ENCODE results near the gene GPC2.
A peak's percentile ranks its signal among the peaks of the same experiment; 100 is the strongest.
"Not testable (repeated sequence)": the region's sequence is repeated elsewhere in the genome, so short reads cannot be mapped to it uniquely, and the experiment has no call there.

The GPC2 gene

DNA sequence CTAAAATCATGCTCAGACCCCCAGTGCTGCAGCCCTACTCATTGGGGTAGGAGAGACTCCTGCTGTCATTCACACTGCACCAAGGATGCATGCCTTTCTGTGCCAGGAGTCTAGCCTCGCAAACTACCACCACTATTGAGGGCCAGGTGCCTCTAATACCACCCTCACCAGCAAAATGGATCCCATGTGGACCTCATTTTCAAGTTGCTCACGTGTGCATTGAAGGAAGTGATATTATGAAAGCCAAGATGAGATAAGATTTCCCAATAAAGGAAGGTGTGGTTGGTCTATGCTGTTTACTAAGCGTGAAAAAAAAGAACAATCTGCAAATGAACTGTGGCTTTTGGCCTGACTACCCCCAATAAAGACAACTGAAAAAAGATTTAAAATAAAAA is 35.6 kb downstream of the GPC2 start:
- Histone ChIP-seq H3K9me3 (ENCODE audit: control insufficient read depth, low read depth, low read length) (no peaks in the 10 kb centered on the region), H3K9ac (ENCODE audit: low read length) (no peak overlapping the region), H3K4me3 (ENCODE audit: low read length) (no peak overlapping the region), H3K36me3 (ENCODE audit: control insufficient read depth, low read depth, low read length) (no peaks in the 10 kb centered on the region), H3K27me3 (ENCODE audit: control insufficient read depth, insufficient read depth, low read length) (no peaks in the 10 kb centered on the region), H3K27ac (ENCODE audit: low read length) (no peak overlapping the region), H3K4me1 (ENCODE audit: control insufficient read depth, low read depth, low read length) (no peaks in the 10 kb centered on the region)

DNA sequence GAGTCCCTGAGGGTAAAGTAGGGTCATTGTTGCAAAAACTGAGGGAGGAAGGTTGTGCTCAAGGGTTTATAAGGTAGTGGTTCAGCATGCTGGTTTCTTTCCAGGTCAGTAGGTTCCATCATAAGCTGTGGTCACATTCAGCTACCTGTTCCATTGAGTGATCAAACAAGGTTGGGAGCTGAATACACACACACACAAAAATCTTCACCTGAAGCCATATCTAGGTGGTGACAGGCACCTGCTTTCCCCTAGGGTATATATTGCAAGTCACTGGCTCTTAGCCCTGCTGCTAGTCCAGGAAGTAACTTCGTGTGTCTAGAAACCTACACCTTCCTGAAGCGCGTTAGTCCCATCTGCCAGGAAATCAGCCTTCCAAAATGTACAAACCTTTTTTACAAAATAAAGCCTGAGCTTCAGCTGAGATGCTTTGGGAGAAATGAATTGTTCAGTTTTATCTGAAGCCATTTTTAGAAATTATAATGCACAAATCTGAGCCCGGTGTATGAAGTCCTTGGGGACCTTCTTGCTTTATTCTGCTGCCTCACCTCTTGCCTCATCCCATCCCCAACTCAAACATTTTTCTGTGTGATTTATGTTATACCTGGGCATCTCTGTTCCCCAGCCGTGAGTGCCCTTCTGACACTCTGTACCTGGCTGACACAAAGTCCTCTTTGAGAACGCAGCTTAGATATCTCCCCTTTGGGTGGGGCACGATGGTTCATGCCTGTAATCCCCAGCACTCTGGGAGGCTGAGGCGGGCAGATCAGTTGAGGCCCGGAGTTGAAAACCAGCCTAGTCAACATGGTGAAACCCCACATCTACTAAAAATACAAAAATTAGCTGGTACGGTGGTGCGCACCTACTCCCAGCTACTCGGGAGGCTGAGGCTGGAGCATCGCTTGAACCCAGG is 39.1 kb downstream of the GPC2 start:
- Histone ChIP-seq H3K4me3 (ENCODE audit: low read length) (no peak overlapping the region), H3K4me1 (ENCODE audit: control insufficient read depth, low read depth, low read length) (no peaks in the 10 kb centered on the region), H3K27me3 (ENCODE audit: control insufficient read depth, insufficient read depth, low read length) (no peaks in the 10 kb centered on the region), H3K9me3 (ENCODE audit: control insufficient read depth, low read depth, low read length) (no peaks in the 10 kb centered on the region), H3K27ac (ENCODE audit: low read length) (no peak overlapping the region), H3K9ac (ENCODE audit: low read length) (no peak overlapping the region), H3K36me3 (ENCODE audit: control insufficient read depth, low read depth, low read length) (no peaks in the 10 kb centered on the region)

DNA sequence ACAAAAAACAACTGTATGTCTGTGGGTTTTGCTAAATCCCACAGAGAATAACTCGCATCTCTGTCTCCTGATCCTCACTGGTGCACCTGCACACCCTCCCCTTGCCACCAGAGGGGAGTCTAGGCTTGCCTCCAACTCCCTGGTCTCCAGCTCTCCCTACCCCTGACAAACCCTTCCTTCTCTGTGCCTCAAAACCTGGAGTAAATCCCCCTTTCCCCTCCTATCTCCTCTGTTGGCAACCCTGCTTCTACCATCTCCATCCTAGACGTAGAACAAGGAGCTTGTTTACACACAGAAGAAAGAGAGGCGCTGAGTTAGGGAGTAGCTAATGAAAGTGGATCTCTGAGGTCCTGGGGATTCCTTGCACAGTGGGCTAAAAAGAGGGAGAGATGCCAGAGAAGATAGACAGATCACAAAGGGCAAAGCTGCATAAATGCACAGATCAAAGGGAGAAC is 44.5 kb downstream of the GPC2 start:
- no peak overlapping the region for H3K4me3 ChIP-seq (ENCODE audit: low read length)
- no peaks in the 10 kb centered on the region for H3K9me3 ChIP-seq (ENCODE audit: control insufficient read depth, low read depth, low read length)
- H3K36me3 ChIP-seq (ENCODE audit: control insufficient read depth, low read depth, low read length), result no peaks in the 10 kb centered on the region
- H3K27me3 ChIP-seq (ENCODE audit: control insufficient read depth, insufficient read depth, low read length), result peaks cover 21% of the 10 kb centered on the region
- H3K27ac ChIP-seq (ENCODE audit: low read length), result no peak overlapping the region
- H3K9ac ChIP-seq (ENCODE audit: low read length), result no peak overlapping the region
- H3K4me1 ChIP-seq (ENCODE audit: control insufficient read depth, low read depth, low read length), result peaks cover 4% of the 10 kb centered on the region

DNA sequence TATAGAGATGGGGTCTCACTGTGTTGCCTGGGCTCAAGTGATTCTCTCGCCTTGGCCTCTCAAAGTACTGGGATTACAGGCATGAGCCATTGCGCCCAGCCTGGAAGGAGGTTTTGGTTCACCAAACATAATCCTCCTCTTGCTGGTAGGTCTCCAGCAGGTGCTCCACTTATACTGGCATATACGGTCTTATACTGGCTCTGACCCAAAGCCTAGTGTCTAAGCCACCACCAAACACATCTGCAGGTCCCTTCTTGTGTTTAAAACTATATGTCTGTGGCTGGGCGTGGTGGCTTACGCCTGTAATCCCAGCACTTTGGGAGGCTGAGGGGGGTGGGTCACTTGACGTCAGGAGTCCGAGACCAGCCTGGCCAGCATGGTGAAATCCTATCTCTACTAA is 45.1 kb downstream of the GPC2 start:
- Histone ChIP-seq H3K9me3 (ENCODE audit: control insufficient read depth, low read depth, low read length) (no peaks in the 10 kb centered on the region), H3K9ac (ENCODE audit: low read length) (no peak overlapping the region), H3K27me3 (ENCODE audit: control insufficient read depth, insufficient read depth, low read length) (peaks cover 22% of the 10 kb centered on the region), H3K36me3 (ENCODE audit: control insufficient read depth, low read depth, low read length) (no peaks in the 10 kb centered on the region), H3K27ac (ENCODE audit: low read length) (no peak overlapping the region), H3K4me1 (ENCODE audit: control insufficient read depth, low read depth, low read length) (peaks cover 4% of the 10 kb centered on the region), H3K4me3 (ENCODE audit: low read length) (no peak overlapping the region)

DNA sequence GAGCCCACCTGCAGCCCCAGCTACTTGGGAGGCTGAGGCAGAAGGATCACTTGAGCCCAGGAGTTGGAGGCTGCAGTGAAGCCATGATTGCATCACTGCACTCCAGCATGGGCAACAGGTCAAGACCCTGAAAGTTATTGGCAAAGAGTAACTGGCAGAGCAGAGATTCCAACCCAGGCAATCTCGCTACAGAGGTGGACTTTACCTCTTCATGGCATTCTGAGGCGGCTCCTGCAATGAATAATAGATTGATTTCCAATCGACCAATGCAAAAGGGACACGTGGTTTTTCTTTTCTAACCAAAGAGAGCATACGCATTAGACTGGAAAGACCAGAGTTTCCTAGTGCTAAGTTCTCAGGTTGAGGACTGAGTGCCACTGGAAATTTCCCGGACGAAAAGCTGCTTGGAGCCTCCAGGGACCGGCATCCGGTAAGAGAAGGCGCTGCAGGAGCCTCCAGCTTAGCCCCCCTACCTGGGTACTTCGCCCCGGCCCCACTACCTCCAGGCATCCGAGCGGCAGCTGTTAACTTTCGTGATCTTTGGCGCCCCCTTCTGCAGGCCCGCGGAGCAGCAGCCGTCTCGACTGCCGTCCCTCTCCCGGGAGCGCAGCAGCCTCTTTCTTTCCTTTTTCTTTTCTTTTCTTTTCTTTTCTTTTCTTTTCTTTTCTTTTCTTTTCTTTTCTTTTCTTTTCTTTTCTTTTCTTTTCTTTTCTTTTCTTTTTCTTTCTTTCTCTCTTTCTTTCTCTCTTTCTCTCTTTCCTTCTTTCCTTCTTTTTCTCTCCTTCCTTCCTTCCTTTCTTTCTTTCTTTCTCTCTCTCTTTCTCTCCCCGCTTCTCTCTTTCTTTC is 46.4 kb downstream of the GPC2 start:
- no peaks in the 10 kb centered on the region for H3K9me3 ChIP-seq (ENCODE audit: control insufficient read depth, low read depth, low read length)
- H3K27ac ChIP-seq (ENCODE audit: low read length), result no peak overlapping the region
- no peak overlapping the region for H3K9ac ChIP-seq (ENCODE audit: low read length)
- peaks cover 4% of the 10 kb centered on the region for H3K4me1 ChIP-seq (ENCODE audit: control insufficient read depth, low read depth, low read length)
- no peaks in the 10 kb centered on the region for H3K36me3 ChIP-seq (ENCODE audit: control insufficient read depth, low read depth, low read length)
- H3K27me3 ChIP-seq (ENCODE audit: control insufficient read depth, insufficient read depth, low read length), result peaks cover 22% of the 10 kb centered on the region
- H3K4me3 ChIP-seq (ENCODE audit: low read length), result peak overlapping the region; percentile 56

DNA sequence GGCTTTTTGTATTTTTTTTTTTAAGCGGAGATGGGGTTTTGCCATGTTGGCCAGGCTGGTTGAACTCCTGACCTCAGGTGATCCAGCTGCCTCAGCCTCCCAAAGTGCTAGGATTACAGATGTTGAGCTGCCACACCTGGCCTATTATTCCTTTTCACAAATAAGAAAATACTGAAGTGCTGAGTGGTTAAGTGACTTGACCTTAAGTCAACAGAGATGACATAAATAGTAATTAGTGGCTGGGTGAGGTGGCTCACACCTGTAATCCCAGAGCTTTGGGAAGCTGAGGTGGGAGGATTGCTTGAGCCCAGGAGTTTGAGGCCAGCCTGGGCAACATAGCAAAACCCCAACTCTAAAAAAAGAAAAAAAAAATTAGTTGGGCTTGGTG is 47.0 kb downstream of the GPC2 start:
- not testable (repeated sequence) for H3K9ac ChIP-seq (ENCODE audit: low read length); H3K4me3 ChIP-seq (ENCODE audit: low read length); H3K4me1 ChIP-seq (ENCODE audit: control insufficient read depth, low read depth, low read length); H3K36me3 ChIP-seq (ENCODE audit: control insufficient read depth, low read depth, low read length); H3K9me3 ChIP-seq (ENCODE audit: control insufficient read depth, low read depth, low read length); H3K27ac ChIP-seq (ENCODE audit: low read length)
- peaks cover 22% of the 10 kb centered on the region for H3K27me3 ChIP-seq (ENCODE audit: control insufficient read depth, insufficient read depth, low read length)

DNA sequence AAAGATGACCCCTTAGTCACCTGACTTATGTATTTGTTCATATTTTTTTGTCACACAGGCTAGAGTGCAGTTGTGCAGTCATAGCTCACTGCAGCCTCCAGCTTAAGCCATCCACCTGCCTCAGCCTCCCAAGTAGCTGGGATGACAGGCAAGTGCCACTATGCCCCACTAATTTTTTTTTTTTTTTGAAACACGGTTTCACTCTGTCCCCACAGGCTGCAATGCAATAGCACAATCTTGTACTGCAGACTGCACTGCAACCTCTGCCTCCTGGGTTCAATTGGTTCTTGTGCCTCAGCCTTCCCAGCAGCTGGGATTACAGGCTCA is 48.6 kb downstream of the GPC2 start:
- H3K4me1 ChIP-seq (ENCODE audit: control insufficient read depth, low read depth, low read length), result peaks cover 4% of the 10 kb centered on the region
- peaks cover 22% of the 10 kb centered on the region for H3K27me3 ChIP-seq (ENCODE audit: control insufficient read depth, insufficient read depth, low read length)
- no peaks in the 10 kb centered on the region for H3K9me3 ChIP-seq (ENCODE audit: control insufficient read depth, low read depth, low read length)
- H3K27ac ChIP-seq (ENCODE audit: low read length), result no peak overlapping the region
- peak overlapping the region; percentile 95 for H3K4me3 ChIP-seq (ENCODE audit: low read length)
- H3K9ac ChIP-seq (ENCODE audit: low read length), result no peak overlapping the region
- no peaks in the 10 kb centered on the region for H3K36me3 ChIP-seq (ENCODE audit: control insufficient read depth, low read depth, low read length)

DNA sequence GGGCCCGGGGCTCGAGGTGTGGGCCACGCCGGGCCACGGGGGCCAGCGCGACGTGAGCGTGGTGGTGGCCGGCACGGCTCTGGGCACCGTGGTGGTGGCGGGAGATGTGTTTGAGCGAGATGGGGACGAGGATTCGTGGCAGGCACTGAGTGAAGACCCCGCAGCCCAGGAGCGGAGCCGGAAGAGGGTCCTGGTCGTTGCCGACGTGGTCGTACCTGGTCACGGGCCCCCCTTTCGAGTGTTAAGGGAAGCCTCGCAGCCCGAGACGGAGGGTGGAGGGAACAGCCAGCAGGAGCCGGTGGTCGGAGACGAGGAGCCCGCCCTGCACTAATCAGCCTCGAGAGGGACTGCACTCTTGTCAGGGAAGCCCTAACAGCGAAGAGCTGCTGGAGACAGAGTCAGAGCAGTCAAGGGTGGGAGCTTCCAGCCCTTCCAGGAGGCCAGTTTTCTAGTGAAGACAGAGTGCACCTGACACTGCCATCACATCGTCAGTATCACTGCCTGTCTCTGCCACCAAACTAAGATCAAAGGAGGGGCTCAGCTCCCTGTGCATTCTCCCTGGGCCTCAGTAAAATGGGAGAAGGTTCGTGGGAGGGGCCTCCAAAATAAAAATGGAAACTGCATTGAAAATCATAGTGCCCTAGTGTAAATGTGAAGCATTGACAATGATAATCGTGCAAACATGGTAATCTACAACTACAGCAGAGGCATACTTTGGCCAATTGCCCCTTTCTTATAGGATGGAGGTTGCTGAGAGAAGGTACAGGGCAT is 49.1 kb downstream of the GPC2 start:
- Histone ChIP-seq H3K9ac (ENCODE audit: low read length) (peak overlapping the region; percentile 95), H3K27me3 (ENCODE audit: control insufficient read depth, insufficient read depth, low read length) (peaks cover 22% of the 10 kb centered on the region), H3K4me1 (ENCODE audit: control insufficient read depth, low read depth, low read length) (peaks cover 4% of the 10 kb centered on the region), H3K9me3 (ENCODE audit: control insufficient read depth, low read depth, low read length) (no peaks in the 10 kb centered on the region), H3K4me3 (ENCODE audit: low read length) (peak overlapping the region; percentile 95), H3K36me3 (ENCODE audit: control insufficient read depth, low read depth, low read length) (no peaks in the 10 kb centered on the region), H3K27ac (ENCODE audit: low read length) (no peak overlapping the region)

DNA sequence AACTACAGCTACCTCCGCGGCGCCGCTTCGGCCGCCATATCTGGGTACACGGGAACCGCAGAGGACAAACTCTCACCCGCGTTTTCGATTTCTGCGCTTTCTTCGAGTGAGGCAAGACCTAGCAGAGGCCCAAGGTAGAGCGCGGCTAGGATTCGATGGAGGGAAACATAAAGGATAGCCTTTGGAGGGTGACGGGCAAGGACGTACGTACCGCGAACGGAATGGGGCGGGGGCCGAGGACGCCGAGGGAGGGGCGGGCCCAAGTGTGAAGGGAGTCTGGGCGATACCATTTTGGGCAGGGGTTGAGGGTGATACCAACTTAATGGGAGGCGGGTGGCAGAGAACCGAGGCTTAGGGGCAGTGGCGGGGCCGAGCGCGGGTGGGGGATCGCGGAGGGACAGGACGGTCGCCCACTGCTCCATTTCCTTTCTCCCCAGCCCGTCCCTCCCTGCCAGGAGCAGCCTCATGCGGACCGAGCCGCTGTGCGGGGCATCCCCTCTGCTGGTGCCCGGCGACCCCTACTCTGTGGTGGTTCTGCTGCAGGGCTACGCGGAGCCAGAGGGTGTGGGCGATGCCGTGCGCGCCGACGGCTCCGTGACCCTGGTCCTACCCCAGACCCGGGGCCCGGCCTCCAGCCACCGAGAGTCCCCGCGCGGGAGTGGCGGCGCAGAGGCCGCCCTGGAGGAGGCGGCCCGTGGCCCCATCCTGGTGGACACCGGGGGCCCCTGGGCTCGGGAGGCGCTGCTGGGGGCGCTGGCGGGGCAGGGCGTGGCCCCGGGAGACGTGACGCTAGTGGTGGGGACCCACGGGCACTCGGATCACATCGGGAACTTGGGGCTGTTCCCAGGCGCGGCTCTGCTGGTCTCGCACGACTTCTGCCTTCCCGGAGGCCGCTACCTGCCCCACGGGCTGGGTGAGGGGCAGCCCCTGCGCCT is 50.0 kb downstream of the GPC2 start, which contains the start of gene MBLAC1:
Gene MBLAC1, plus strand, starts transcription at position 37 of the 935 bp plus-strand sequence. Its CDS starts 429 bp downstream, at position 466.
- peaks cover 4% of the 10 kb centered on the region for H3K4me1 ChIP-seq (ENCODE audit: control insufficient read depth, low read depth, low read length)
- peak within 1 kb of the TSS; percentile 95 for H3K9ac ChIP-seq (ENCODE audit: low read length)
- no peaks in the 10 kb centered on the region for H3K36me3 ChIP-seq (ENCODE audit: control insufficient read depth, low read depth, low read length)

DNA sequence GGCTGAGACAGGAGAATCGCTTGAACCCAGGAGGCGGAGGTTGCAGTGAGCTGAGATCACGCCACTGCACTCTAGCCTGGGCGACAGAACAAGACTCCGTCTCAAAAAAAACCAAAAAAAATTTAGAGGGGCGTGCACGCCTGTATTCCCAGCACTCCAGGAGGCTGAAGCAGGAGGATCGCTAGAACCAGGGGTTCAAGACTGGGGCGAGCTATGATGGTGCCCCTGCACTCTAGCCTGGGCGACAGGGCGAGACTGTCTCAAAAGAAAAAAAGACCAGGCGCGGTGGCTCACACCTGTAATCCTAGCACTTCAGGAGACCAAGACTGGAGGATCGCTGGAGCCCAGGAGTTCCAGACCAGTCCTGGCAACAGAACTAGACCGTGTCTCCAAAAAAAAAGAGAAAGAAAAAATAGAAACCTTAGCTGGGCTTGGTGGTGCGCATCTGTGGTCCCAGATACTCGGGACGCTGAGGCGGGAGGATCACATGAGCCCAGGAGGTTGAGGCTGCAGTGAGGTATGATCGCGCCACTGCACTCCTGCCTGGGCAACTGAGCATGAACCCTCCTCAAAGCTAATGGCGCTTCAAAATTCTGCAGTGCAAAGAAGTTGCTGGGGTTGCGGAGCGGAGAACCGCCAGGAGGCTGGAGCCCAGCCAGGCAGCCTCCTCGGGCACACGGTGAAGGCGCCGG is 50.8 kb downstream of the GPC2 start:
- H3K4me3 ChIP-seq (ENCODE audit: low read length), result peak overlapping the region; percentile 95
- peaks cover 4% of the 10 kb centered on the region for H3K4me1 ChIP-seq (ENCODE audit: control insufficient read depth, low read depth, low read length)
- peak overlapping the region; percentile 95 for H3K9ac ChIP-seq (ENCODE audit: low read length)
- H3K27me3 ChIP-seq (ENCODE audit: control insufficient read depth, insufficient read depth, low read length), result peaks cover 22% of the 10 kb centered on the region
- H3K36me3 ChIP-seq (ENCODE audit: control insufficient read depth, low read depth, low read length), result no peaks in the 10 kb centered on the region
- H3K9me3 ChIP-seq (ENCODE audit: control insufficient read depth, low read depth, low read length), result no peaks in the 10 kb centered on the region
- peak overlapping the region; percentile 89 for H3K27ac ChIP-seq (ENCODE audit: low read length)

More for the DNA sequence above, 50.0 kb downstream of the GPC2 start, which contains the start of gene MBLAC1:
- H3K4me3 ChIP-seq (ENCODE audit: low read length), result peak within 1 kb of the TSS; percentile 95
- peak within 1 kb of the TSS; percentile 89 for H3K27ac ChIP-seq (ENCODE audit: low read length)
- peaks cover 22% of the 10 kb centered on the region for H3K27me3 ChIP-seq (ENCODE audit: control insufficient read depth, insufficient read depth, low read length)
- H3K9me3 ChIP-seq (ENCODE audit: control insufficient read depth, low read depth, low read length), result no peaks in the 10 kb centered on the region
